H1 (cell line): ENCODE results near the gene HES4. TPM values are rescaled to one million over a fixed set of nuclear protein-coding genes. Genes with fewer than 3 reads are reported as not detected.

Experiments used
- CTCF ChIA-PET: fragments of 300-600 bp; sonication (Branson Sonifier 250); formaldehyde crosslinking; loops from one replicate; lab custom pipeline; 2021; ENCODE audit not compliant: partially characterized antibody; lab: Charles Lee
- POLR2A ChIA-PET: fragments of 300-600 bp; sonication (Branson Sonifier 250); formaldehyde crosslinking; loops from one replicate; lab custom pipeline; 2021; ENCODE audit warnings: inconsistent platforms; ENCODE audit not compliant: partially characterized antibody; lab: Charles Lee
- DNase-seq, 2 experiments: peaks; one replicate each; pipeline versions ENCODE4 v3.0.0 to v3.0.0-alpha.2; 2010 to 2022; ENCODE audit warnings: low spot score in 2 of 2, low read depth in 1 of 2, mixed read lengths in 1 of 2
- FAIRE-seq: peaks from 2 replicates; lab custom pipeline; 2011; peaks lifted over from hg19 to GRCh38; lab: Jason Lieb, UNC
- H2AFZ ChIP-seq: 2 replicates; pipeline ENCODE4 v1.8.1; 2012; ENCODE audit warnings: low read length, inconsistent platforms
- H2AK5ac ChIP-seq: 2 replicates; pipeline ENCODE4 v1.6.1; 2013; ENCODE audit warnings: low read depth, low read length
- H2BK120ac ChIP-seq: replicated peaks from 2 replicates; pipeline ENCODE3; 2013; ENCODE audit warnings: low read depth, low read length, inconsistent platforms
- H2BK12ac ChIP-seq: 2 replicates; pipeline ENCODE4 v1.6.1; 2013; ENCODE audit warnings: low read depth, low read length
- H2BK15ac ChIP-seq: 2 replicates; pipeline ENCODE4 v1.6.1; 2013; ENCODE audit warnings: low read length
- H2BK20ac ChIP-seq: 2 replicates; pipeline ENCODE4 v1.6.1; 2013; ENCODE audit warnings: low read length
- H2BK5ac ChIP-seq: 2 replicates; pipeline ENCODE4 v1.6.1; 2013; ENCODE audit warnings: low read depth, low read length
- H3K14ac ChIP-seq: 2 replicates; pipeline ENCODE4 v1.6.1; 2013; ENCODE audit warnings: inconsistent platforms; ENCODE audit not compliant: insufficient read length
- H3K18ac ChIP-seq: 2 replicates; pipeline ENCODE4 v1.6.1; 2013; ENCODE audit warnings: low read length; ENCODE audit errors: extremely low read depth
- H3K23ac ChIP-seq: 2 replicates; pipeline ENCODE4 v1.6.1; 2013; ENCODE audit warnings: inconsistent platforms; ENCODE audit not compliant: insufficient read length
- H3K23me2 ChIP-seq: 2 replicates; pipeline ENCODE4 v1.6.1; 2013; ENCODE audit warnings: low read depth, low read length
- H3K27ac ChIP-seq: 2 replicates; pipeline ENCODE4 v1.6.1; 2011; ENCODE audit warnings: low read depth, low read length, inconsistent platforms
- H3K27me3 ChIP-seq, 4 experiments: replicated peaks in 1 of 4; 1 replicate in 1 of 4; 2 replicates in 3 of 4; pipeline versions ENCODE4 v1.6.1 to v1.8.1; 2011 to 2013; ENCODE audit warnings: low read length in 3 of 4, mild to moderate bottlenecking in 3 of 4, inconsistent platforms in 2 of 4, mixed read lengths in 2 of 4, moderate library complexity in 1 of 4; ENCODE audit not compliant: control insufficient read depth in 3 of 4, insufficient read depth in 3 of 4; ENCODE audit errors: extremely low read depth in 1 of 4
- H3K36me3 ChIP-seq, 4 experiments: 2 replicates each; pipeline versions ENCODE4 v1.6.1 to v1.8.1; 2011 to 2013; ENCODE audit warnings: mild to moderate bottlenecking in 4 of 4, low read length in 3 of 4, moderate library complexity in 2 of 4, control low read depth in 1 of 4, inconsistent platforms in 1 of 4; ENCODE audit not compliant: insufficient read depth in 4 of 4, control insufficient read depth in 2 of 4
- H3K4ac ChIP-seq: replicated peaks from 2 replicates; pipeline ENCODE3; 2013; ENCODE audit warnings: low read length, low read depth, mixed read lengths, inconsistent platforms; ENCODE audit not compliant: insufficient read length
- H3K4me1 ChIP-seq, 4 experiments: replicated peaks in 1 of 4; 1 replicate in 1 of 4; 2 replicates in 3 of 4; pipeline versions ENCODE4 v1.6.1 to v1.8.1; 2011 to 2013; ENCODE audit warnings: low read length in 3 of 4, inconsistent platforms in 2 of 4, mixed read lengths in 1 of 4; ENCODE audit not compliant: insufficient read depth in 4 of 4, control insufficient read depth in 3 of 4
- H3K4me2 ChIP-seq, 2 experiments: 2 replicates each; pipeline versions ENCODE4 v1.6.1 to v1.8.1; 2011 to 2013; ENCODE audit warnings: low read depth in 2 of 2, low read length in 2 of 2, control low read depth in 1 of 2, inconsistent platforms in 1 of 2, mild to moderate bottlenecking in 1 of 2; ENCODE audit not compliant: insufficient read depth in 1 of 2
- H3K4me3 ChIP-seq, 4 experiments: fragments of 200-600, 300-600 bp in 1 of 4; sonication (generic), shearing (Covaris generic), sonication (Bioruptor Twin) in 1 of 4; 2 replicates each; pipeline versions ENCODE4 v1.5.1 to v1.8.1; 2011 to 2016; ENCODE audit warnings: low read length in 4 of 4, low read depth in 3 of 4, control low read depth in 2 of 4, inconsistent platforms in 2 of 4, mild to moderate bottlenecking in 2 of 4, mixed read lengths in 1 of 4, moderate library complexity in 1 of 4; ENCODE audit not compliant: insufficient read depth in 2 of 4; ENCODE audit errors: extremely low read depth in 1 of 4
- H3K56ac ChIP-seq: replicated peaks from 2 replicates; pipeline ENCODE3; 2013; ENCODE audit warnings: low read depth, mild to moderate bottlenecking, mixed read lengths, low read length, inconsistent platforms; ENCODE audit not compliant: insufficient read length
- H3K79me1 ChIP-seq: 2 replicates; pipeline ENCODE4 v1.6.1; 2013; ENCODE audit warnings: low read depth, low read length, control low read depth
- H3K79me2 ChIP-seq, 2 experiments: 2 replicates each; pipeline versions ENCODE4 v1.6.1 to v1.8.1; 2012 to 2013; ENCODE audit warnings: low read length in 2 of 2, mild to moderate bottlenecking in 2 of 2, inconsistent platforms in 1 of 2; ENCODE audit not compliant: insufficient read depth in 2 of 2, control insufficient read depth in 1 of 2
- H3K9ac ChIP-seq, 4 experiments: replicated peaks in 1 of 4; 1 replicate in 1 of 4; 2 replicates in 3 of 4; pipeline versions ENCODE4 v1.6.1 to v1.8.1; 2011 to 2013; ENCODE audit warnings: low read depth in 3 of 4, low read length in 3 of 4, control low read depth in 2 of 4, mild to moderate bottlenecking in 2 of 4, moderate library complexity in 2 of 4, inconsistent platforms in 1 of 4; ENCODE audit errors: extremely low read depth in 1 of 4
- H3K9me3 ChIP-seq, 2 experiments: 2 replicates each; pipeline versions ENCODE4 v1.6.1 to v1.8.1; 2012 to 2013; ENCODE audit warnings: mild to moderate bottlenecking in 2 of 2, moderate library complexity in 2 of 2, control low read depth in 1 of 2, inconsistent platforms in 1 of 2, low read depth in 1 of 2, low read length in 1 of 2, mixed read lengths in 1 of 2; ENCODE audit not compliant: insufficient read depth in 2 of 2
- H4K20me1 ChIP-seq, 2 experiments: replicated peaks in 1 of 2; 2 replicates each; pipeline versions ENCODE3 to v1.8.1; 2011 to 2013; ENCODE audit warnings: inconsistent platforms in 2 of 2, low read length in 2 of 2, mild to moderate bottlenecking in 1 of 2; ENCODE audit not compliant: insufficient read depth in 2 of 2, control insufficient read depth in 1 of 2
- H4K5ac ChIP-seq: 2 replicates; pipeline ENCODE4 v1.6.1; 2013; ENCODE audit warnings: low read length, low read depth, mixed read lengths, inconsistent platforms; ENCODE audit not compliant: insufficient read length
- H4K8ac ChIP-seq: 2 replicates; pipeline ENCODE4 v1.8.0; 2013; ENCODE audit warnings: mild to moderate bottlenecking, moderate library complexity, low read length, inconsistent platforms; ENCODE audit not compliant: insufficient read depth; ENCODE audit errors: extremely low read depth
- H4K91ac ChIP-seq: replicated peaks from 2 replicates; pipeline ENCODE3; 2013; ENCODE audit warnings: low read length, mixed read lengths, inconsistent platforms; ENCODE audit not compliant: insufficient read length
- CHD1 ChIP-seq: IDR thresholded peaks from 2 replicates; pipeline ENCODE4 v1.6.1; 2012; ENCODE audit warnings: low read depth, low read length, improper control_type of control experiment
- CREB1 ChIP-seq: IDR thresholded peaks from 2 replicates; pipeline ENCODE4 v1.6.1; 2012; ENCODE audit warnings: inconsistent platforms
- JUN ChIP-seq: IDR thresholded peaks from 2 replicates; pipeline ENCODE4 v1.6.1; 2011; ENCODE audit warnings: low read depth, mild to moderate bottlenecking, improper control_type of control experiment, low read length
- JUND ChIP-seq: IDR thresholded peaks from 2 replicates; pipeline ENCODE4 v1.6.1; 2011; ENCODE audit warnings: mild to moderate bottlenecking, improper control_type of control experiment, low read length
- RAD21 ChIP-seq, 2 experiments: IDR thresholded peaks in 1 of 2; conservative IDR thresholded peaks in 1 of 2; 2 replicates each; pipeline ENCODE4 v1.6.1; 2011; ENCODE audit warnings: low read depth in 2 of 2, low read length in 2 of 2, improper control_type of control experiment in 1 of 2, inconsistent platforms in 1 of 2, mild to moderate bottlenecking in 1 of 2, moderate library complexity in 1 of 2
- SIN3A ChIP-seq, 2 experiments: IDR thresholded peaks in 1 of 2; conservative IDR thresholded peaks in 1 of 2; 2 replicates each; pipeline ENCODE4 v1.6.1; 2011 to 2012; ENCODE audit warnings: low read length in 2 of 2, improper control_type of control experiment in 1 of 2, low read depth in 1 of 2, mild to moderate bottlenecking in 1 of 2
- WGBS, 2 experiments: shearing (Covaris generic) in 1 of 2; methylation state at CpG; one replicate each; pipeline versions ENCODE4 v1.1.6 to v1.1.7; 2013 to 2015; ENCODE audit warnings: low lambda C conversion rate in 2 of 2, mixed read lengths in 2 of 2, inconsistent platforms in 1 of 2, low coverage in 1 of 2, missing lambda C conversion rate in 1 of 2; ENCODE audit not compliant: insufficient replicate concordance in 2 of 2, insufficient coverage in 1 of 2, insufficient read length in 1 of 2; ENCODE audit errors: extremely low coverage in 1 of 2, missing lambda C conversion rate in 1 of 2; 5-methylcytosine and 5-hydroxymethylcytosine counted together
- polyA plus RNA-seq, 7 experiments: library from polyadenylated mRNA; depleted of rRNA in 3 of 7; stranded (reverse) in 5 of 7; unstranded in 2 of 7; fragments of >200 nt in 5 of 7; fragments of 200-250 nt in 2 of 7; gene quantifications; 1 replicate in 5 of 7; 2 replicates in 1 of 7; 4 replicates in 1 of 7; pipeline versions ENCODE4 v1.2.1 to v1.2.3, GENCODE V29; 2011 to 2013; ENCODE audit warnings: missing spikeins in 2 of 7, mixed read lengths in 2 of 7
- total RNA-seq: library from RNA; stranded (reverse); fragmentation: NEBNext Ultra II Directional; extraction: Animal tissue kit (Norgen Biotek cat#: 25700); gene quantifications from 2 replicates; pipeline ENCODE4 v1.2.1, GENCODE V29; 2021

Gene HES4
- total and polyA plus RNA-seq, 2 of the 8 experiments (the other 6 are each of a cell fraction or from before 2014, with no cell fraction given) = 2.8 to 3.5 TPM

DNA sequence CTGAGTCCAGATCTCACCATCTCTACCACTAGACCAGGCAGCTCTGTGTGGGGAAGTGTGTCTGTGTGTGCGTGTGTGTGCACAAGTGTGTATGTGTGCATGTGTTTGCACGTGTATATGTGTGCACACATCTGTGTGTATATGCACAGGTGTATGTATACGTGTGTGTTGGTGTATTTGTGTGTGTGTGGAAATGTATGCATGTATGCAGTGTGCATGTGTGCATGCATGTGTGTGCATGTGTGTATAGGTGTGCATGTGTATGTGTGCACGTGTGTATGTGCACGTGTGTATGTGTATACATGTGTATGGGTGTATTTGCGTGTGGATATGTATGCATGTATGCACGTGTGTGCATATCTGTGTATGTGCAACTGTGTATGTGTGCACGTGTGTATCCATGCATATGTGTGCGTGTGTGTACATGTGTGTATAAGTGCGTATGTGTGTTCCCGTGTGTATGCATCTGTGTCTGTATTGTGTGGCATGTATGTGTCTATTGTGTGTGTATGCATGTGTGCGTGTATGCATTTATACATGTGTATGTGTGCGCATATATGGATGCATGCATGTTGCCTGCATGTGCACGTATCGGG is 30.5 kb downstream of the HES4 start:
- Histone ChIP-seq H3K9ac (no peak overlapping the region), H3K23ac (no peak overlapping the region), H3K79me2 (peaks cover 0 to 3% of the 10 kb centered on the region in 2 experiments; a peak in 1 of 4 replicates), H2BK20ac (no peak overlapping the region), H3K14ac (no peak overlapping the region), H3K23me2 (peaks cover 10% of the 10 kb centered on the region; the same call in 1 of the 2 replicates), H4K8ac (no peak overlapping the region), H3K36me3 (peaks cover 0 to 4% (median 1%) of the 10 kb centered on the region in 4 experiments; a peak in 3 of 8 replicates), H4K91ac (no peak overlapping the region), H3K27me3 (peaks cover 11 to 69% (median 54%) of the 10 kb centered on the region in 4 experiments), H3K9me3 (no peaks in the 10 kb centered on the region), H2BK5ac (no peak overlapping the region), H3K4ac (no peak overlapping the region), H3K79me1 (no peaks in the 10 kb centered on the region; the same call in 1 of the 2 replicates), H3K18ac (no peak overlapping the region), H3K4me3 (no peak overlapping the region), H4K5ac (no peak overlapping the region), H3K27ac (no peak overlapping the region), H2AK5ac (0 out of 2 replicates have a peak overlapping the region, but pooled peaks have one; percentile 2), H4K20me1 (peaks cover 0 to 26% of the 10 kb centered on the region in 2 experiments), H3K4me1 (peaks cover 0 to 13% (median 6%) of the 10 kb centered on the region in 4 experiments; a peak in 5 of 7 replicates), H2BK15ac (no peak overlapping the region), H2BK12ac (peak overlapping the region; percentile 22; the same call in 1 of the 2 replicates), H3K56ac (no peak overlapping the region), H2BK120ac (no peak overlapping the region), H2AFZ (no peak overlapping the region), H3K4me2 (no peak overlapping the region; a peak in 1 of 4 replicates)
- no peak for TF ChIP-seq RAD21 (IDR thresholded peaks at IDR 0.05 in 1 of 2, conservative IDR thresholded peaks at IDR 0.05 in 1 of 2; ENCODE audit: low read depth in 2 of 2, low read length in 2 of 2)
- TF ChIP-seq JUN = no peak
- no peak for TF ChIP-seq JUND
- TF ChIP-seq SIN3A (conservative IDR thresholded peaks at IDR 0.05 in 1 of 2, IDR thresholded peaks at IDR 0.05 in 1 of 2; ENCODE audit: low read depth in 1 of 2, low read length in 2 of 2) = no peak
- TF ChIP-seq CREB1 = no peak
- TF ChIP-seq CHD1 = no peak
- FAIRE-seq (no peak), DNase-seq (no peak)
- WGBS, 2 experiments = 80% methylated on average over 15 of the region's 15 CpGs; no CpG with 5 or more reads in 1 of the 2 experiments
- POLR2A ChIA-PET = no interaction called here
- CTCF ChIA-PET = interaction anchor here (1.3 to 7.0 kb wide), 3 partner anchors 14 to 65 kb away, joined by 4 to 53 read pairs (median 5); partner anchors contain the start of gene PERM1
